Epithelial cell of proximal tubule (primary cell): ENCODE measurements around the gene SFMBT1. TPM values are rescaled to one million over a fixed set of nuclear protein-coding genes. Genes with fewer than 3 reads are reported as not detected.

Source experiments
- DNase-seq: peaks from one replicate; pipeline ENCODE4 v3.0.0-alpha.2; 2011; ENCODE audit warnings: low read depth
- H3K4me3 ChIP-seq: 2 replicates; pipeline ENCODE4 v1.5.1; 2011; ENCODE audit warnings: low read depth, mild to moderate bottlenecking, low read length
- total RNA-seq: library from RNA; depleted of rRNA; stranded (reverse); fragments of >200 nt; gene quantifications from 2 replicates; pipeline ENCODE4 v1.2.3, GENCODE V29; 2015
- TF ChIP-seq, protein P1 (sequence below): conservative IDR thresholded peaks from 2 replicates; pipeline ENCODE4 v1.5.1; 2012; ENCODE audit warnings: low read depth, mild to moderate bottlenecking, low read length

SFMBT1 gene
- total RNA-seq, 1 donor from 2014 or later = 1.8 TPM

DNA sequence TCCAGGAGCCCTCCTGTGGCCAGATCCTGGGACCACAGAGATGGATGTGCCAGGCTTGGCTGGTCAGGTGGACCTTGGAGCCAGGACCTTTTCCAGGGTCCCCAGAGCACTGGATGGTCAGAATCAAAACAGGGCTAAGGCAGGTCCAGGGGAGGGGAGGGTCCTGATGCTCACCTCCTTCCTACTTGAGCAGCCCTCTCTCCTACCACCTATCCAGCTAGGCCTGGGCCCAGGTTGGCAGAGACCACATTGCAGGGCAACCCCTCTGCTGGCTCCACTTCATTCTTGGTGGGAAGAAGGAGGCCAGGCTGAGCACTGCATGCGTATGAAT is 28.5 kb upstream of the SFMBT1 start:
- no peak overlapping the region for H3K4me3 ChIP-seq
- TF ChIP-seq, protein P1, sequence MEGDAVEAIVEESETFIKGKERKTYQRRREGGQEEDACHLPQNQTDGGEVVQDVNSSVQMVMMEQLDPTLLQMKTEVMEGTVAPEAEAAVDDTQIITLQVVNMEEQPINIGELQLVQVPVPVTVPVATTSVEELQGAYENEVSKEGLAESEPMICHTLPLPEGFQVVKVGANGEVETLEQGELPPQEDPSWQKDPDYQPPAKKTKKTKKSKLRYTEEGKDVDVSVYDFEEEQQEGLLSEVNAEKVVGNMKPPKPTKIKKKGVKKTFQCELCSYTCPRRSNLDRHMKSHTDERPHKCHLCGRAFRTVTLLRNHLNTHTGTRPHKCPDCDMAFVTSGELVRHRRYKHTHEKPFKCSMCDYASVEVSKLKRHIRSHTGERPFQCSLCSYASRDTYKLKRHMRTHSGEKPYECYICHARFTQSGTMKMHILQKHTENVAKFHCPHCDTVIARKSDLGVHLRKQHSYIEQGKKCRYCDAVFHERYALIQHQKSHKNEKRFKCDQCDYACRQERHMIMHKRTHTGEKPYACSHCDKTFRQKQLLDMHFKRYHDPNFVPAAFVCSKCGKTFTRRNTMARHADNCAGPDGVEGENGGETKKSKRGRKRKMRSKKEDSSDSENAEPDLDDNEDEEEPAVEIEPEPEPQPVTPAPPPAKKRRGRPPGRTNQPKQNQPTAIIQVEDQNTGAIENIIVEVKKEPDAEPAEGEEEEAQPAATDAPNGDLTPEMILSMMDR = no peak
- no peak for DNase-seq

DNA sequence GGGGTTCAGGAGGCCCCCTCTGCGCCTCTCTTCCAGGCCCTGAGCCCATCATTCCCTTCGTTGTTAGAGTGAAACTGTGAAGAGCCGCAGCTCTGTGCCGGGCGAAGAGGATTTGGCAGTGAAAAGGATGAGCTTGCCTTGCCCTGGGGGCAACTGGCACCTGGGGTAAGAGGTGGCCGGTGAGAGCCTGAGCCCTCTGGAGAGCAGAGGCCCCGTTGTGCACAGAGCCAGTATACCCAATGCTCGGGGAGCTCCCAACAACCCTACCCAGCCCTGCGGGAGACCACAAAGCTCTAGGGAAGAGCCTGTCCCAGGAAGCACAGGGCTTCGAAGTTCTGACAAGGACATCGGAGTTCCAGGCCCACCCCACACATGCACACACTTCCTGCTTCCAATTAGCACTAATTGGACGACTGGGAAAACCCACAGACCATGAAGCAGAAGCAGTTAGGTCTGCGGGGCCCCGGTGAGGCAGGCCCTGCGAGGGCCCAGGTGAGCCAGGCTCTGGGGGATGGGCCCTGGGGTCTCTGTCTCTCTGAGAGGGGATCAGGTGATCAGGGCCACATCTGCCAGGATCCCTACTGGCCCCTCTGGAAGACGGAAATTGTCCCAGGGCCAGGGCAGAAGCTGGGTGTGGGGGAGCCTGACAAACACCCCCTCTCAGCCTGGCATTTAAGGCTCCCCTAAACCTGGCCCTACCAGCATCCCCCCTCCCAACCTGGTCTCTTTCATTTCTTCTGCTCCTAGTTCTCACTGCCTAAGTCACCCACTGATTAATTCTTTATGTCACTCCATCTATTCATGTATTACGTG is 27.9 kb upstream of the SFMBT1 start:
- H3K4me3 ChIP-seq = peak overlapping the region; percentile 84
- no peak for DNase-seq
- TF ChIP-seq, protein P1 = no peak

- DNase-seq = no peak
- TF ChIP-seq, protein P1 = peak; percentile 87
- peak overlapping the region; percentile 84 for H3K4me3 ChIP-seq
These were observed 27.0 kb upstream of the SFMBT1 start for GRCh38 chr3:53072653-53073552.

GRCh38 chr3:53071882-53072431 is 26.1 kb upstream of the SFMBT1 start:
- TF ChIP-seq, protein P1 = no peak
- peak overlapping the region; percentile 84 for H3K4me3 ChIP-seq
- DNase-seq = no peak

- TF ChIP-seq, protein P1 = no peak
- H3K4me3 ChIP-seq = no peak overlapping the region
- no peak for DNase-seq
These were observed 23.7 kb upstream of the SFMBT1 start for GRCh38 chr3:53069422-53070068.

DNA sequence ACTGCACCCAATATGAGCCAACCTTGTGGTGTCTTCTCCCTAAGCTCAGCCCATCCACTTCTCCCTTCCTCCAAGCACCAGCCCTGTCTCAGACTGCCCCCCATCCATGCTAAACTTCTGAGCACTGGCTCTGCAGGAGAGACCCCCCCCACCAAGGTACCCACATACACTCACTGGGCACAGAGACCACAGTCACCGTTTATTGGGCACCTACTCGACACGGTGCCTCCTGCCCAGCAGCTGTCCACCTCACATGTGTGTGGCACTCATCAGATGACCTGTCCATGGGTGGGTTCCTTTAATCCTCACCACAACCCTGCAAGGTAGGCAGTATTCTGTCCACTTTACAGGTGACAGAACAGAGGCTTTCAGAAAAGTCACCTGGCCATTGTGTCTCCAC is 22.3 kb upstream of the SFMBT1 start:
- TF ChIP-seq, protein P1 = no peak

More for the DNA sequence above, 22.3 kb upstream of the SFMBT1 start:
- H3K4me3 ChIP-seq = no peak overlapping the region
- no peak for DNase-seq
